Activated effector memory CD4-positive, alpha-beta T cell treated with anti-CD3 and anti-CD28 coated beads, Interleukin-2, amount 50 U/mL, for 16 hours (primary cell): ENCODE data around the gene DAPK3.
"Not testable (repeated sequence)": the region's sequence is repeated elsewhere in the genome, so short reads cannot be mapped to it uniquely, and the experiment has no call there.

Experiments
- DNase-seq: peaks from one replicate; pipeline ENCODE4 v3.0.0-alpha.2; 2020

The DAPK3 gene

GRCh38 chr19:3952755-3953276 lies 18.1 kb downstream of the DAPK3 start:
- not testable (repeated sequence) for DNase-seq

GRCh38 chr19:3950871-3951861 lies 19.7 kb downstream of the DAPK3 start:
- DNase-seq = no peak

GRCh38 chr19:3949997-3950859 lies 20.7 kb downstream of the DAPK3 start:
- no peak for DNase-seq

- no peak for DNase-seq
Measured at GRCh38 chr19:3949294-3949693, 21.6 kb downstream of the DAPK3 start.

GRCh38 chr19:3947316-3947933 lies 23.5 kb downstream of the DAPK3 start:
- DNase-seq = not testable (repeated sequence)

- no peak for DNase-seq
Measured at GRCh38 chr19:3945838-3946237, 25.1 kb downstream of the DAPK3 start.

GRCh38 chr19:3944018-3944721 lies 26.7 kb downstream of the DAPK3 start:
- DNase-seq = no peak

- no peak for DNase-seq
Measured at GRCh38 chr19:3942790-3943409, 28.0 kb downstream of the DAPK3 start.

- DNase-seq = not testable (repeated sequence)
Measured at GRCh38 chr19:3938300-3938950, 32.5 kb downstream of the DAPK3 start.

GRCh38 chr19:3936506-3937442 lies 34.1 kb downstream of the DAPK3 start:
- no peak for DNase-seq

- DNase-seq = no peak
Measured at GRCh38 chr19:3932931-3933810, 37.7 kb downstream of the DAPK3 start, which contains the start of gene NMRK2. NMRK2 (plus strand) TSS chr19:3933069; CDS start chr19:3933672, 603 bp downstream.

GRCh38 chr19:3931041-3931440 lies 39.9 kb downstream of the DAPK3 start:
- no peak for DNase-seq

GRCh38 chr19:3923912-3924311 lies 47.0 kb downstream of the DAPK3 start:
- DNase-seq = no peak

GRCh38 chr19:3923096-3923758 lies 47.7 kb downstream of the DAPK3 start:
- DNase-seq = no peak

- no peak for DNase-seq
Measured at GRCh38 chr19:3919793-3920192, 51.1 kb downstream of the DAPK3 start.

- DNase-seq = no peak
Measured at GRCh38 chr19:3916033-3916432, 54.9 kb downstream of the DAPK3 start.

- DNase-seq = no peak
Measured at GRCh38 chr19:3914199-3914598, 56.7 kb downstream of the DAPK3 start.

GRCh38 chr19:3910105-3910504 lies 60.8 kb downstream of the DAPK3 start:
- no peak for DNase-seq
